Endothelial cell of umbilical vein (primary cell): Measurements from ENCODE around the gene MINAR1. TPM values are rescaled to one million over a fixed set of nuclear protein-coding genes. Genes with fewer than 3 reads are reported as not detected.

Experiments used
- BruUV-seq: library from RNA; stranded (reverse); fragments of 400-500 nt; replicated peaks from 2 replicates; lab custom pipeline; 2021; lab: Mats Ljungman, UMichigan
- CTCF ChIA-PET: fragments of 300-600, 350-600 bp; sonication (Branson Sonifier 250); formaldehyde crosslinking; loops from one replicate; lab custom pipeline; 2021; ENCODE audit warnings: antibody characterized with exemption, inconsistent platforms; lab: Charles Lee
- POLR2A ChIA-PET: fragments of 300-600, 350-600 bp; sonication (Branson Sonifier 250); formaldehyde crosslinking; loops from one replicate; lab custom pipeline; 2021; ENCODE audit warnings: antibody characterized with exemption, inconsistent platforms; lab: Charles Lee
- DNase-seq: peaks from one replicate; pipeline ENCODE4 v3.0.0-alpha.2; 2011; ENCODE audit warnings: low read depth, low spot score
- FAIRE-seq: peaks from 2 replicates; lab custom pipeline; 2011; peaks lifted over from hg19 to GRCh38; lab: Jason Lieb, UNC
- H2AFZ ChIP-seq: 2 replicates; pipeline ENCODE4 v1.6.0; 2012; ENCODE audit warnings: low read depth, low read length, control low read depth, inconsistent platforms
- H3K27ac ChIP-seq: 2 replicates; pipeline ENCODE4 v1.5.1; 2011; ENCODE audit warnings: low read depth, mild to moderate bottlenecking, control low read depth, low read length, moderate library complexity; ENCODE audit not compliant: insufficient read depth
- H3K27me3 ChIP-seq, 2 experiments: 2 replicates each; pipeline versions ENCODE4 v1.6.0 to v1.6.1; 2011; ENCODE audit warnings: low read length in 2 of 2, mixed read lengths in 1 of 2; ENCODE audit not compliant: control insufficient read depth in 2 of 2, insufficient read depth in 2 of 2
- H3K36me3 ChIP-seq, 2 experiments: 2 replicates in 1 of 2; 3 replicates in 1 of 2; pipeline ENCODE4 v1.5.1; 2011; ENCODE audit warnings: low read length in 2 of 2, mild to moderate bottlenecking in 1 of 2, moderate library complexity in 1 of 2; ENCODE audit not compliant: control insufficient read depth in 2 of 2, insufficient read depth in 2 of 2; ENCODE audit errors: extremely low read depth in 1 of 2
- H3K4me1 ChIP-seq: 3 replicates; pipeline ENCODE4 v1.5.1; 2011; ENCODE audit warnings: mild to moderate bottlenecking, low read length; ENCODE audit not compliant: control insufficient read depth, insufficient read depth; ENCODE audit errors: extremely low read depth
- H3K4me2 ChIP-seq: 2 replicates; pipeline ENCODE4 v1.6.1; 2011; ENCODE audit warnings: low read length, control low read depth, mixed read lengths; ENCODE audit not compliant: insufficient read depth
- H3K4me3 ChIP-seq, 3 experiments: fragments of 200-600 bp in 1 of 3; sonication (generic), shearing (Covaris generic) in 1 of 3; replicated peaks in 1 of 3; 2 replicates each; pipeline ENCODE4 v1.5.1; 2011 to 2016; ENCODE audit warnings: control low read depth in 3 of 3, low read length in 3 of 3, mild to moderate bottlenecking in 2 of 3, inconsistent platforms in 1 of 3, low read depth in 1 of 3, moderate library complexity in 1 of 3; ENCODE audit not compliant: insufficient read depth in 1 of 3
- H3K79me2 ChIP-seq: 2 replicates; pipeline ENCODE4 v1.6.0; 2012; ENCODE audit warnings: low read length, inconsistent platforms; ENCODE audit not compliant: control insufficient read depth, insufficient read depth
- H3K9ac ChIP-seq: replicated peaks from 2 replicates; pipeline ENCODE3; 2011; ENCODE audit warnings: low read length, control low read depth; ENCODE audit not compliant: insufficient read depth; ENCODE audit errors: extremely low read depth
- H3K9me1 ChIP-seq: replicated peaks from 3 replicates; pipeline ENCODE4 v1.6.0; 2011; ENCODE audit warnings: mild to moderate bottlenecking, low read length; ENCODE audit not compliant: control insufficient read depth, insufficient read depth; ENCODE audit errors: extremely low read depth
- H3K9me3 ChIP-seq: replicated peaks from 2 replicates; pipeline ENCODE4 v1.5.1; 2012; ENCODE audit warnings: low read length, inconsistent platforms; ENCODE audit not compliant: control insufficient read depth, insufficient read depth
- H4K20me1 ChIP-seq: replicated peaks from 2 replicates; pipeline ENCODE3; 2011; ENCODE audit warnings: mild to moderate bottlenecking, low read length; ENCODE audit not compliant: control insufficient read depth, insufficient read depth; ENCODE audit errors: extremely low read depth
- CTCF ChIP-seq, 2 donors: IDR thresholded peaks; 1 replicate in 1 of 2; 2 replicates in 1 of 2; pipeline ENCODE4 v1.5.1; 2011; ENCODE audit warnings: low read length in 2 of 2, mild to moderate bottlenecking in 2 of 2, moderate library complexity in 2 of 2, control low read depth in 1 of 2, inconsistent platforms in 1 of 2, low read depth in 1 of 2; ENCODE audit not compliant: insufficient read depth in 1 of 2; ENCODE audit errors: extremely low read depth in 1 of 2
- EZH2 ChIP-seq: IDR thresholded peaks from 2 replicates; pipeline ENCODE4 v1.6.1; 2012; ENCODE audit warnings: borderline replicate concordance, low read depth, mild to moderate bottlenecking, moderate library complexity, low read length, inconsistent platforms; ENCODE audit not compliant: severe bottlenecking
- FOS ChIP-seq: IDR thresholded peaks from 2 replicates; pipeline ENCODE4 v1.6.1; 2011; ENCODE audit warnings: mild to moderate bottlenecking, low read length, moderate library complexity, borderline replicate concordance; ENCODE audit not compliant: insufficient read depth
- GATA2 ChIP-seq: IDR thresholded peaks from 2 replicates; pipeline ENCODE4 v1.7.0; 2011; ENCODE audit warnings: low read depth, mild to moderate bottlenecking, moderate library complexity, mixed read lengths, low read length; ENCODE audit not compliant: insufficient read length, insufficient read depth
- JUN ChIP-seq: IDR thresholded peaks from 2 replicates; pipeline ENCODE4 v1.6.1; 2011; ENCODE audit warnings: borderline replicate concordance, low read depth; ENCODE audit not compliant: insufficient read length, insufficient read depth
- MYC ChIP-seq: IDR thresholded peaks from one replicate; pipeline ENCODE4 v1.6.1; 2011; ENCODE audit warnings: mild to moderate bottlenecking, low read depth, low read length
- POLR2A ChIP-seq: IDR thresholded peaks from 2 replicates; pipeline ENCODE4 v1.6.1; 2012; ENCODE audit warnings: low read depth, mild to moderate bottlenecking, control low read depth, low read length
- POLR2AphosphoS5 ChIP-seq: IDR thresholded peaks from 2 replicates; pipeline ENCODE4 v1.6.1; 2012; ENCODE audit warnings: low read depth, mild to moderate bottlenecking, control low read depth, low read length, moderate library complexity; ENCODE audit not compliant: insufficient read depth
- dilution Hi-C: fragments of 300-500 bp; cut with MboI; formaldehyde crosslinking; loops from one replicate; pipeline ENCODE4 v1.15.0; 2019; ENCODE audit warnings: low sequenced_read_pairs; ENCODE audit not compliant: extremely low pct_ligation_motif_present
- intact Hi-C: fragments of 100-400 bp; cut with micrococcal nuclease; formaldehyde crosslinking; loops from one replicate; pipeline ENCODE4 v1.10.0; 2022
- polyA plus RNA-seq, 4 experiments: library from polyadenylated mRNA; depleted of rRNA in 3 of 4; stranded (reverse) in 3 of 4; unstranded in 1 of 4; fragments of >200 nt; gene quantifications; 2 replicates each; pipeline versions ENCODE4 v1.2.1 to v1.2.3, GENCODE V29; 2011 to 2012; ENCODE audit warnings: missing spikeins in 1 of 4
- total RNA-seq: library from RNA; stranded (reverse); gene quantifications from 2 replicates; pipeline ENCODE4 v1.2.3, GENCODE V29; 2021
- TF ChIP-seq, protein P1 (sequence below): IDR thresholded peaks from 2 replicates; pipeline ENCODE4 v1.6.1; 2011; ENCODE audit not compliant: insufficient read depth, insufficient read length

The MINAR1 gene
- total and polyA plus RNA-seq, 2 donors (not counting 3 experiments of a cell fraction or from before 2014, with no cell fraction given), result 0.33 to 0.93 TPM

GRCh38 chr15:79459666-79460065, 27.5 kb downstream of the MINAR1 start:
- DNase-seq (no peak), FAIRE-seq (no peak)
- H3K9ac ChIP-seq, result no peak overlapping the region
- TF ChIP-seq EZH2 (no peak), POLR2AphosphoS5 (no peak), CTCF (IDR thresholded peaks at IDR 0.05; ENCODE audit: extremely low read depth in 1 of 2, insufficient read depth in 1 of 2, low read depth in 1 of 2, low read length in 2 of 2) (no peak), JUN (no peak), FOS (no peak), MYC (no peak), POLR2A (no peak), GATA2 (no peak)
- TF ChIP-seq, protein P1, sequence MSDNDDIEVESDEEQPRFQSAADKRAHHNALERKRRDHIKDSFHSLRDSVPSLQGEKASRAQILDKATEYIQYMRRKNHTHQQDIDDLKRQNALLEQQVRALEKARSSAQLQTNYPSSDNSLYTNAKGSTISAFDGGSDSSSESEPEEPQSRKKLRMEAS, result no peak
- intact Hi-C loops (no loop called here), dilution Hi-C loops (no loop called here)
- H3K27ac ChIP-seq, result no peak overlapping the region
- ChIA-PET POLR2A (no interaction called here), CTCF (interaction anchor here (1.0 kb wide), 2 partner anchors 391 to 395 kb away, joined by 3 read pairs; no protein-coding TSS in a partner anchor)
- no peaks in the 10 kb centered on the region for H3K36me3 ChIP-seq
- no peaks in the 10 kb centered on the region for H3K79me2 ChIP-seq
- H2AFZ ChIP-seq, result no peak overlapping the region
- H3K9me3 ChIP-seq, result no peaks in the 10 kb centered on the region
- no peaks in the 10 kb centered on the region for H3K9me1 ChIP-seq
- no peak overlapping the region for H3K4me3 ChIP-seq
- H3K27me3 ChIP-seq, result no peaks in the 10 kb centered on the region
- no TSS peak for BruUV-seq
- H4K20me1 ChIP-seq, result no peaks in the 10 kb centered on the region
- no peak overlapping the region for H3K4me2 ChIP-seq
- H3K4me1 ChIP-seq, result no peaks in the 10 kb centered on the region
